GM23338 (cell line): ENCODE data around the gene ADGRG1. TPM values are rescaled to one million over a fixed set of nuclear protein-coding genes. Genes with fewer than 3 reads are reported as not detected.

ENCODE experiments used
- ATAC-seq: fragments of 200-7000 bp; cut with Tn5 transposase; 3 replicates; pipeline ENCODE4 v1.9.1; 2020
- DNase-seq: peaks from one replicate; pipeline ENCODE4 v3.0.0-alpha.2; 2015; ENCODE audit warnings: low spot score
- H2AFZ ChIP-seq: fragments of 200-600 bp; sonication (generic); 2 replicates; pipeline ENCODE4 v1.8.0; 2016; ENCODE audit warnings: antibody characterized with exemption, mild to moderate bottlenecking, moderate library complexity
- H3F3A ChIP-seq: fragments of 200-600 bp; sonication (generic); replicated peaks from 2 replicates; pipeline ENCODE4 v1.8.0; 2017; ENCODE audit warnings: antibody characterized with exemption, mixed run types, low read depth
- H3K27ac ChIP-seq: fragments of 200-600 bp; sonication (generic); 2 replicates; pipeline ENCODE4 v1.6.1; 2016; ENCODE audit warnings: low read depth
- H3K27me3 ChIP-seq: fragments of 200-600 bp; sonication (generic); 2 replicates; pipeline ENCODE4 v1.8.0; 2016; ENCODE audit warnings: mild to moderate bottlenecking, mixed run types, moderate library complexity; ENCODE audit not compliant: insufficient read depth
- H3K36me3 ChIP-seq: fragments of 200-600 bp; sonication (generic); 2 replicates; pipeline ENCODE4 v1.8.0; 2016; ENCODE audit warnings: mild to moderate bottlenecking; ENCODE audit not compliant: insufficient read depth
- H3K4me1 ChIP-seq: fragments of 200-600 bp; sonication (generic); 2 replicates; pipeline ENCODE4 v1.8.0; 2016; ENCODE audit warnings: mild to moderate bottlenecking, moderate library complexity; ENCODE audit not compliant: insufficient read depth
- H3K4me2 ChIP-seq: fragments of 200-600 bp; sonication (generic); 2 replicates; pipeline ENCODE4 v1.7.1; 2017; ENCODE audit warnings: mixed run types
- H3K4me3 ChIP-seq: fragments of 200-600 bp; sonication (generic); 2 replicates; pipeline ENCODE4 v1.6.1; 2016; ENCODE audit warnings: mixed run types
- H3K79me2 ChIP-seq: fragments of 200-600 bp; sonication (generic); replicated peaks from 2 replicates; pipeline ENCODE4 v1.8.0; 2017; ENCODE audit warnings: mild to moderate bottlenecking; ENCODE audit not compliant: insufficient read depth
- H3K9me2 ChIP-seq: fragments of 200-600 bp; sonication (generic); 2 replicates; pipeline ENCODE4 v1.8.0; 2017; ENCODE audit not compliant: insufficient read depth
- H4K20me1 ChIP-seq: fragments of 200-600 bp; sonication (generic); replicated peaks from 2 replicates; pipeline ENCODE4 v1.8.0; 2017; ENCODE audit warnings: mild to moderate bottlenecking; ENCODE audit not compliant: insufficient read depth
- H3K27ac Mint-ChIP-seq: 2 replicates; pipeline ENCODE4 v1.8.0; 2020; ENCODE audit warnings: inconsistent platforms, mild to moderate bottlenecking, moderate library complexity, mixed read lengths
- H3K27me3 Mint-ChIP-seq: 3 replicates; pipeline ENCODE4 v1.8.0; 2022; ENCODE audit warnings: low read depth, mild to moderate bottlenecking, moderate library complexity, mixed read lengths, inconsistent platforms; ENCODE audit not compliant: insufficient read depth, poor library complexity
- H3K36me3 Mint-ChIP-seq: 3 replicates; pipeline ENCODE4 v1.8.0; 2021; ENCODE audit warnings: low read depth, mild to moderate bottlenecking, inconsistent platforms, moderate library complexity, mixed read lengths
- H3K4me1 Mint-ChIP-seq: 3 replicates; pipeline ENCODE4 v1.8.0; 2020; ENCODE audit warnings: mild to moderate bottlenecking, inconsistent platforms, mixed read lengths
- H3K4me3 Mint-ChIP-seq: 3 replicates; pipeline ENCODE4 v1.8.0; 2021; ENCODE audit warnings: moderate library complexity, mild to moderate bottlenecking, inconsistent platforms, mixed read lengths
- H3K9me3 Mint-ChIP-seq: 3 replicates; pipeline ENCODE4 v1.8.0; 2020; ENCODE audit warnings: moderate library complexity, mild to moderate bottlenecking, inconsistent platforms, mixed read lengths
- CREB1 ChIP-seq: fragments of 250-450 bp; sonication (Bioruptor Pico); IDR thresholded peaks from 2 replicates; pipeline ENCODE4 v1.5.0; 2020; ENCODE audit warnings: low read depth, mild to moderate bottlenecking, moderate library complexity
- EZH2phosphoT487 ChIP-seq: fragments of 200-600 bp; sonication (generic); IDR thresholded peaks from one replicate; pipeline ENCODE4 v1.8.1; 2018; ENCODE audit warnings: antibody characterized with exemption; ENCODE audit not compliant: unreplicated experiment
- NANOG ChIP-seq: IDR thresholded peaks from 2 replicates; pipeline ENCODE4 v1.6.1; 2016; ENCODE audit warnings: antibody characterized with exemption, borderline replicate concordance
- REST ChIP-seq: IDR thresholded peaks from one replicate; pipeline ENCODE4 v1.6.1; 2018; ENCODE audit warnings: antibody characterized with exemption; ENCODE audit not compliant: unreplicated experiment
- STAT1 ChIP-seq: IDR thresholded peaks from one replicate; pipeline ENCODE4 v1.6.1; 2016; ENCODE audit warnings: antibody characterized with exemption; ENCODE audit not compliant: unreplicated experiment
- ZNF462 ChIP-seq: fragments of 250-450 bp; sonication (Bioruptor Pico); IDR thresholded peaks from 2 replicates; pipeline ENCODE4 v1.5.0; 2020; ENCODE audit warnings: mild to moderate bottlenecking, moderate library complexity
- polyA plus RNA-seq: library from polyadenylated mRNA; unstranded; fragments of >200 nt; fragmentation: Nextera tagmentation; extraction: Ambion mirVana; gene quantifications from 2 replicates; pipeline ENCODE4 v1.2.1, GENCODE V29; 2016
- total RNA-seq: library from RNA; depleted of rRNA; stranded (reverse); fragments of >200 nt; shearing (Covaris generic); gene quantifications from 2 replicates; pipeline ENCODE4 v1.2.3, GENCODE V29; 2014

ADGRG1 gene
- total and polyA plus RNA-seq, 2 experiments from 2014 or later = 0.14 to 0.47 TPM

GRCh38 chr16:57645169-57645568 lies 16.7 kb downstream of the ADGRG1 start (continued):
- TF ChIP-seq REST (no peak), ZNF462 (CRISPR knock-in tag) (no peak), STAT1 (no peak), CREB1 (no peak)

- H3K9me3 Mint-ChIP-seq = no peaks in the 10 kb centered on the region
- Histone ChIP-seq H3K36me3 (no peaks in the 10 kb centered on the region), H3K27ac (no peak overlapping the region), H3K4me2 (no peak overlapping the region), H2AFZ (no peak overlapping the region), H4K20me1 (no peaks in the 10 kb centered on the region; the same call in 1 of the 2 replicates), H3K9me2 (no peaks in the 10 kb centered on the region), H3K79me2 (no peaks in the 10 kb centered on the region), H3K4me1 (no peaks in the 10 kb centered on the region), H3K4me3 (no peak overlapping the region), H3F3A (no peaks in the 10 kb centered on the region), H3K27me3 (no peaks in the 10 kb centered on the region)
- peaks cover 13% of the 10 kb centered on the region for H3K27me3 Mint-ChIP-seq
- H3K36me3 Mint-ChIP-seq = no peaks in the 10 kb centered on the region
- TF ChIP-seq CREB1 (no peak), EZH2phosphoT487 (no peak), NANOG (no peak)
- H3K27ac Mint-ChIP-seq = no peak overlapping the region
- no peak overlapping the region for H3K4me3 Mint-ChIP-seq
- H3K4me1 Mint-ChIP-seq = no peaks in the 10 kb centered on the region
- DNase-seq (no peak), ATAC-seq (no peak)
Observed at GRCh38 chr16:57645691-57646387, 17.4 kb downstream of the ADGRG1 start.
